ENCODE measurements around the gene SH3RF3.

Gene SH3RF3

DNA sequence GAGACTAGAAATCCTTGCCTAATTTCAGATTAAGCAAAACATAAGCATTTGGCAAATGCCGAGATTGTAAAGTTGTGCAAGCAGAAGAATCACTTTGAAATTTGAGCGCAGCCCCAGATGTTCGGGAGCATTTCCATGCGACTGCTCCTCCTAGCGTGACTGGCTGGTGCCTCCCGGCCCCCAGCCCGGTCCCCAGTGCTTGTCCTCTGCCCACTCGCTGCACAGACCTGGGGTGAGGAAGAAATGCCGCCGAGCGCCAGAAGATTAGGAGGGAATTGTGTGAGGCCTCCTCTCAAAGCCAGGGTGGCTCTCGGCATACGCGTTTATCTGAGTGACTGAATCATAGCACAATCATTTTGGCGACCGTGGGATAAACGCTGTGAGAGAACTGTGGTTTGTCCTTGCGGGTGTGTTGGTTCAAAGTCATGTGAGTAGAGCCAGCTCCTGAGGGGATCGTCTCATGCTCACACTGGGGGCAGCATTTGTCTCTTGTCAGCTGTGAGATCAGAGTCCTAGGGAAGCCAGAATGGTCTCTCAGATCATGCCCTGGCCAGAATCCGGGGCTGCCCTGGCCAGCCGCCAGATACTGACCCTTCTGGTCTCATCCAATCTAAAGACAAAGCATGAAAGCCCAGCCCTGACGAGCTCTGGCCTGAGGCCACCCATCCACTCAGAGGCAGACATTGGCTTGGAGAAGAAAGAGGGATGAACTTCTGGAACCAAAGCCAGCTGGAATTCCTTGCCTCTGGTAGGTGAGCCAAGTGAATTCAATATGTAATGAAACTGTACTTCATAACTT lies 189.3 kb downstream of the SH3RF3 start:
- H3K4me3 ChIP-seq (ENCODE audit: low read length), result no peak overlapping the region
- peak; percentile 44 for DNase-seq (ENCODE audit: low read depth)
- TF ChIP-seq, protein P1, sequence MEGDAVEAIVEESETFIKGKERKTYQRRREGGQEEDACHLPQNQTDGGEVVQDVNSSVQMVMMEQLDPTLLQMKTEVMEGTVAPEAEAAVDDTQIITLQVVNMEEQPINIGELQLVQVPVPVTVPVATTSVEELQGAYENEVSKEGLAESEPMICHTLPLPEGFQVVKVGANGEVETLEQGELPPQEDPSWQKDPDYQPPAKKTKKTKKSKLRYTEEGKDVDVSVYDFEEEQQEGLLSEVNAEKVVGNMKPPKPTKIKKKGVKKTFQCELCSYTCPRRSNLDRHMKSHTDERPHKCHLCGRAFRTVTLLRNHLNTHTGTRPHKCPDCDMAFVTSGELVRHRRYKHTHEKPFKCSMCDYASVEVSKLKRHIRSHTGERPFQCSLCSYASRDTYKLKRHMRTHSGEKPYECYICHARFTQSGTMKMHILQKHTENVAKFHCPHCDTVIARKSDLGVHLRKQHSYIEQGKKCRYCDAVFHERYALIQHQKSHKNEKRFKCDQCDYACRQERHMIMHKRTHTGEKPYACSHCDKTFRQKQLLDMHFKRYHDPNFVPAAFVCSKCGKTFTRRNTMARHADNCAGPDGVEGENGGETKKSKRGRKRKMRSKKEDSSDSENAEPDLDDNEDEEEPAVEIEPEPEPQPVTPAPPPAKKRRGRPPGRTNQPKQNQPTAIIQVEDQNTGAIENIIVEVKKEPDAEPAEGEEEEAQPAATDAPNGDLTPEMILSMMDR (IDR thresholded peaks at IDR 0.05; ENCODE audit: insufficient read depth, low read depth, low read length, missing control alignments), result no peak

DNA sequence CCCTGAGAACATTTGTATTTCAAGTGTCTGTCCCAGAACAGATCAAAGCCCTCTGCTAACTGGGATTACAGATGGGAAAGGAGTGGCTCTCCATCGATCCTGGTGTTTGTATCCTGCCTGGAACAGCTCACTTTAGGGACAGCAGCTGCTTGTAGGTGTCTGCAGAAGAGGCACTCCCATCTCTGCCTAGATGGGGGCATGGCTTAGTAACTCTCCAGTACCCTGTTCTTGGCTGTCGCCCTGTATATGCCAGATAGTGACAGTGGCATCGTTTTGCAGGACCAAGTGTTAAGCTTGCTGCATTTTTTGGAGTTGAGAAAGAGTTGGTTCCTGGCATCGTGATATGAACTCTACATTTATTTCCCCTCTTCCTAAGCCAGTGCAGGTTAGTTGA lies 189.9 kb downstream of the SH3RF3 start:
- DNase-seq (ENCODE audit: low read depth), result no peak
- no peak overlapping the region for H3K4me3 ChIP-seq (ENCODE audit: low read length)

DNA sequence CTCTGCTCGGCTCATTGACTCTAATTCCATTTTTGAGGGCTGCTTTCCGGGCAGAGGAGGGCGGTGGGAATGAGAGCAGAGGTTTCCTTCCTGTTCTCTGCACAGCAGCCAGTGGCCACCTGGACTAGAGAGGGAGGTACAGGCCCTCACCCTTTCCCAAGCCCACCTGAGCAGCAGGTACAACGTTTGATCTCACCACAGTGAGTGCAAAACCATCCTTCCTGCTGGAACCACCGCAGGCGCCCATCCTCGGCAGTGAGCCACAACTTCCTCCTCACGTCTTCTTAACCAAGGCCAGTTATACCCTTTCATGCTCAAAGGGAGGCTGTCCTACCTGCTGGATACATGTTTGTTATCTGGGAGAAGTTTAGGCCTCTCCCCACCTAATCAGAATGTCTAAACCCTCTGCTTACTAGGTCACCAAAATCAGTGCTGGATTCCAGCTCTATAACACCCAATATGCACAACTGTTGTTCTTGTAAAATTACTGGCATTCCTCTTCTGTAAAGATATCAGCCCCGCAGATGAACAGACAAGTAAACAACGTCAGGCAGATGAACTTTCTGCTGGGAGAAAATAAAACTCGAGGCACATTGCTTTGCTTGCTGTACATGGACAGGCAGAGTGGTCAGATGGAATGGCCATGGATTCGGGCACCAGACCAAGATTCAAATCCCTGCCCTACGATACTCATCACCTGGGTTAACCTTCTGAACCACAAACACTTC lies 191.4 kb downstream of the SH3RF3 start:
- no peak for DNase-seq (ENCODE audit: low read depth)
- H3K4me3 ChIP-seq (ENCODE audit: low read length), result no peak overlapping the region
- TF ChIP-seq, protein P1 (IDR thresholded peaks at IDR 0.05; ENCODE audit: insufficient read depth, low read depth, low read length, missing control alignments), result no peak

More for the DNA sequence above, 189.9 kb downstream of the SH3RF3 start:
- TF ChIP-seq, protein P1 (IDR thresholded peaks at IDR 0.05; ENCODE audit: insufficient read depth, low read depth, low read length, missing control alignments), result no peak

DNA sequence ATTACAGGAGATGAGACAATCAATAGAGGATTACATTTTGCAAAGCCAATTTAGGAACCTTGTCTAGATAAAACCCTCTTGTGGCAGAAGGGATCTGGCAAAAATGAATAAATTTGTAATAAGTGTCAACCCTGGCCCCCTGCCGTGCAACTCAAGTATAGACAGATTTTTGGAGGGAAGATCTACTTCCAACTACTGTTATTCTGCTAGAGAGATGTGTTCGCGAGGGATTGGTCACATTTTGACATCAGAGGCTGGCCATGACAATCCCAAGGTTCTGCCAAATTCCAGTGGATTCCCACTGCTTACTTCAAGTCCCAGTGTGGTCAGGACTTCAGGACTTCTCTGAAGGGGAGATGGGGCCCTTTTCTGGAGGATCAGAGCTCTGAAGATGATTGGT lies 192.6 kb downstream of the SH3RF3 start:
- TF ChIP-seq, protein P1 (IDR thresholded peaks at IDR 0.05; ENCODE audit: insufficient read depth, low read depth, low read length, missing control alignments), result no peak
- no peak for DNase-seq (ENCODE audit: low read depth)
- no peak overlapping the region for H3K4me3 ChIP-seq (ENCODE audit: low read length)

DNA sequence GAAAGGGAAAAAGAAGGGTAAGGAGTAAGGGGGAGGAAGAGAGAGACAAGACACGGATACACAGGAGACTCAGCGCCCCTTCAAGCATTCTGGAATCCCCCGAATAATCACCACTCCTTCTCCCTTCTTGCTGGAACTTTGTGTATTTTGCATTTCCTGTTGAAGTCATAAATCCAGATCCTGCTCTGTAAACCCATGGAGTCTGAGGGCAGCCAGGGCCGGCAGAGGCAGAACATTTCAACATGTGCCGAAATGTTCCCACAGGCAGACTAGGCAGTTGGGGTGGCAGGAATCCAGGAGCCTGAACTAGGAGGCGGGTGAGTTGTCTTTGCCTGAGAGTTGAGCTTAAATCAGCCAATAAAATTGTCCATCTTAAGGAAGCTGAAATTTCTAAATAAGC lies 193.1 kb downstream of the SH3RF3 start:
- peak; percentile 81 for DNase-seq (ENCODE audit: low read depth)
- TF ChIP-seq, protein P1 (IDR thresholded peaks at IDR 0.05; ENCODE audit: insufficient read depth, low read depth, low read length, missing control alignments), result no peak
- H3K4me3 ChIP-seq (ENCODE audit: low read length), result no peak overlapping the region

DNA sequence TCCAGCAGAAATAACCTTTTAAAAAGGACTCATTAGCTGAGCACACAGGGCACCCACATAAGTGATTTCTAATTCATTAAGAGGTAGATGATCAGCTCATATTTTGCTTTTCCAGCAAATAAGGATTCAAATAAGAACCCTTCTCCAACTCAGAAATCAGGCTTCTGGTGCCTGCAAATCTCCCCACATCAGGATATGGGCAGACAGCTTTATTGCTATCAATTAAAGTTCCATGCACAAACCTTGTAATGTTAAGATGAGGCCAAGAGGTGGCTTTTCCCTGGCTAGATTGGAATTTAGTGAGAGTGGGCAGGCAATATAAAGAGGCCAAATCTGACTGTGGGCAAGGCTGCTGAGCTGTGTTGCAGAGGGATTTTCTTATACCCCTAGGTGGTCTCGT lies 193.6 kb downstream of the SH3RF3 start:
- no peak for DNase-seq (ENCODE audit: low read depth)
- H3K4me3 ChIP-seq (ENCODE audit: low read length), result no peak overlapping the region
- TF ChIP-seq, protein P1 (IDR thresholded peaks at IDR 0.05; ENCODE audit: insufficient read depth, low read depth, low read length, missing control alignments), result no peak
